IMR-90 (cell line): ENCODE results near the gene NMNAT1. TPM values are rescaled to one million over a fixed set of nuclear protein-coding genes. Genes with fewer than 3 reads are reported as not detected.

ENCODE experiments used
- ATAC-seq: fragments of 200-7000 bp; cut with Tn5 transposase; 2 replicates; pipeline ENCODE4 v1.9.1; 2020; ENCODE audit warnings: low read depth, mild to moderate bottlenecking, moderate library complexity
- BruUV-seq: library from RNA; stranded (reverse); fragments of 400-500 nt; replicated peaks from 2 replicates; lab custom pipeline; 2021; lab: Mats Ljungman, UMichigan
- CTCF ChIA-PET: fragments of 300-600 bp; formaldehyde crosslinking; extraction: SDS; loops from one replicate; lab custom pipeline; 2021; ENCODE audit warnings: antibody characterized with exemption; lab: Yijun Ruan, JAX
- POLR2A ChIA-PET: fragments of 300-600 bp; sonication (Branson Sonifier 250); formaldehyde crosslinking; loops from one replicate; lab custom pipeline; 2022; ENCODE audit warnings: antibody characterized with exemption; ENCODE audit not compliant: unreplicated experiment; lab: Charles Lee
- DNase-seq: peaks from one replicate; pipeline ENCODE4 v3.0.0; 2013
- H2AFZ ChIP-seq: replicated peaks from 2 replicates; pipeline ENCODE3; 2013; ENCODE audit warnings: low read length, mild to moderate bottlenecking; ENCODE audit not compliant: poor library complexity
- H2AK5ac ChIP-seq: 2 replicates; pipeline ENCODE4 v1.6.1; 2013; ENCODE audit warnings: low read depth, low read length, inconsistent platforms
- H2AK9ac ChIP-seq: replicated peaks from 2 replicates; pipeline ENCODE3; 2013; ENCODE audit warnings: mild to moderate bottlenecking, low read depth, low read length, moderate library complexity; ENCODE audit not compliant: poor library complexity
- H2BK120ac ChIP-seq: 2 replicates; pipeline ENCODE4 v1.6.1; 2013; ENCODE audit warnings: low read depth, low read length, inconsistent platforms
- H2BK15ac ChIP-seq: 3 replicates; pipeline ENCODE4 v1.6.1; 2013; ENCODE audit warnings: low read depth, low read length, inconsistent platforms
- H2BK20ac ChIP-seq: 2 replicates; pipeline ENCODE4 v1.6.1; 2013; ENCODE audit warnings: low read depth, mild to moderate bottlenecking, inconsistent platforms, low read length, moderate library complexity
- H2BK5ac ChIP-seq: 2 replicates; pipeline ENCODE4 v1.6.1; 2013; ENCODE audit warnings: mild to moderate bottlenecking, low read depth, low read length, inconsistent platforms; ENCODE audit not compliant: poor library complexity, severe bottlenecking
- H3K14ac ChIP-seq: replicated peaks from 2 replicates; pipeline ENCODE4 v1.6.1; 2013; ENCODE audit warnings: low read depth, low read length, inconsistent platforms
- H3K18ac ChIP-seq: 2 replicates; pipeline ENCODE4 v1.6.1; 2013; ENCODE audit warnings: low read depth, low read length, control low read depth
- H3K23ac ChIP-seq: 2 replicates; pipeline ENCODE4 v1.6.1; 2013; ENCODE audit warnings: low read depth, low read length, inconsistent platforms
- H3K27ac ChIP-seq: 2 replicates; pipeline ENCODE4 v1.5.1; 2013; ENCODE audit warnings: mild to moderate bottlenecking, control low read depth, low read length; ENCODE audit not compliant: insufficient read depth
- H3K27me3 ChIP-seq: 2 replicates; pipeline ENCODE4 v1.6.1; 2013; ENCODE audit warnings: low read length; ENCODE audit not compliant: control insufficient read depth, insufficient read depth
- H3K36me3 ChIP-seq: 2 replicates; pipeline ENCODE4 v1.6.1; 2013; ENCODE audit warnings: low read length, mixed read lengths; ENCODE audit not compliant: control insufficient read depth, insufficient read depth
- H3K4ac ChIP-seq: 2 replicates; pipeline ENCODE4 v1.6.1; 2013; ENCODE audit warnings: low read depth, low read length, inconsistent platforms
- H3K4me1 ChIP-seq: 2 replicates; pipeline ENCODE4 v1.6.1; 2013; ENCODE audit warnings: low read length, mixed read lengths; ENCODE audit not compliant: control insufficient read depth, insufficient read depth
- H3K4me2 ChIP-seq: 2 replicates; pipeline ENCODE4 v1.6.1; 2013; ENCODE audit warnings: low read depth, mild to moderate bottlenecking, control low read depth, low read length, moderate library complexity
- H3K4me3 ChIP-seq: 2 replicates; pipeline ENCODE4 v1.5.1; 2013; ENCODE audit warnings: low read depth, mild to moderate bottlenecking, control low read depth, low read length, moderate library complexity; ENCODE audit not compliant: insufficient read depth
- H3K56ac ChIP-seq: 2 replicates; pipeline ENCODE4 v1.6.1; 2013; ENCODE audit warnings: low read length, inconsistent platforms; ENCODE audit not compliant: insufficient read depth; ENCODE audit errors: extremely low read depth
- H3K79me1 ChIP-seq, 2 experiments: 2 replicates each; pipeline ENCODE4 v1.6.1; 2013; ENCODE audit warnings: low read length in 2 of 2, inconsistent platforms in 1 of 2, low read depth in 1 of 2
- H3K9ac ChIP-seq: 2 replicates; pipeline ENCODE4 v1.6.1; 2013; ENCODE audit warnings: low read depth, low read length, control low read depth
- H3K9me1 ChIP-seq: 2 replicates; pipeline ENCODE4 v1.6.1; 2013; ENCODE audit warnings: low read length, inconsistent platforms; ENCODE audit not compliant: insufficient read depth
- H3K9me3 ChIP-seq: 2 replicates; pipeline ENCODE4 v1.6.1; 2013; ENCODE audit warnings: low read length; ENCODE audit not compliant: control insufficient read depth, insufficient read depth
- H4K20me1 ChIP-seq: 2 replicates; pipeline ENCODE4 v1.6.1; 2013; ENCODE audit warnings: low read length, inconsistent platforms; ENCODE audit not compliant: insufficient read depth
- H4K5ac ChIP-seq: 2 replicates; pipeline ENCODE4 v1.6.1; 2013; ENCODE audit warnings: mild to moderate bottlenecking, low read depth, low read length, control low read depth
- H4K8ac ChIP-seq, 2 experiments: 2 replicates each; pipeline ENCODE4 v1.6.1; 2013; ENCODE audit warnings: low read depth in 2 of 2, low read length in 2 of 2, control low read depth in 1 of 2, inconsistent platforms in 1 of 2
- H4K91ac ChIP-seq: 2 replicates; pipeline ENCODE4 v1.6.1; 2013; ENCODE audit warnings: low read depth, low read length, inconsistent platforms; ENCODE audit not compliant: insufficient read depth
- CEBPB ChIP-seq: IDR thresholded peaks from 2 replicates; pipeline ENCODE4 v1.6.1; 2012; ENCODE audit warnings: low read depth, low read length, improper control_type of control experiment
- CTCF ChIP-seq: conservative IDR thresholded peaks from 2 replicates; pipeline ENCODE4 v1.5.1; 2012; ENCODE audit warnings: mild to moderate bottlenecking, low read depth, low read length, improper control_type of control experiment
- WGBS, 2 experiments: methylation state at CpG; one replicate each; pipeline versions ENCODE4 v1.1.5 to v1.1.7; 2013; ENCODE audit warnings: missing lambda C conversion rate in 2 of 2; ENCODE audit not compliant: insufficient read length in 1 of 2; ENCODE audit errors: extremely low coverage in 2 of 2; 5-methylcytosine and 5-hydroxymethylcytosine counted together
- dilution Hi-C: fragments of 300-500 bp; cut with HindIII; formaldehyde crosslinking; loops from one replicate; pipeline ENCODE4 v1.14.3; 2018; ENCODE audit warnings: low sequenced_read_pairs; ENCODE audit not compliant: unreplicated experiment
- in situ Hi-C: fragments of 300-500 bp; cut with MboI; formaldehyde crosslinking; loops from 3 replicates; pipeline ENCODE4 v1.14.3; 2019; ENCODE audit warnings: low sequenced_read_pairs, inconsistent platforms, mixed read lengths
- intact Hi-C: fragments of 100-400 bp; cut with micrococcal nuclease; formaldehyde crosslinking; loops from 2 replicates; pipeline ENCODE4 v1.10.0; 2022
- polyA plus RNA-seq, 3 experiments: library from polyadenylated mRNA; depleted of rRNA; stranded (reverse); fragments of >200 nt; gene quantifications; 2 replicates each; pipeline ENCODE4 v1.2.3, GENCODE V29; 2012; ENCODE audit warnings: low replicate concordance in 1 of 3
- total RNA-seq: library from RNA; depleted of rRNA; stranded (reverse); fragments of >200 nt; gene quantifications from 2 replicates; pipeline ENCODE4 v1.2.3, GENCODE V29; 2012

NMNAT1 gene
- total and polyA plus RNA-seq, 2 of the 4 experiments (the other 2 are of a cell fraction): 9.1 to 11.7 TPM

GRCh38 chr1:9946315-9946714 is 3.0 kb downstream of the NMNAT1 start:
- DNase-seq: no peak
- Histone ChIP-seq H3K18ac (no peak overlapping the region), H3K56ac (no peak overlapping the region), H3K9me1 (no peaks in the 10 kb centered on the region), H3K9me3 (no peaks in the 10 kb centered on the region), H3K4ac (no peak overlapping the region), H2AK9ac (no peak overlapping the region), H2BK120ac (no peak overlapping the region), H4K8ac (no peak overlapping the region), H3K36me3 (0 out of 2 replicates have a peak, but pooled peaks cover 1% of the 10 kb centered on the region), H3K9ac (no peak overlapping the region), H3K4me1 (no peaks in the 10 kb centered on the region), H2BK15ac (no peak overlapping the region), H3K27ac (no peak overlapping the region), H3K79me1 (peaks cover 18 to 57% of the 10 kb centered on the region in 2 experiments), H3K4me3 (no peak overlapping the region), H2AK5ac (no peak overlapping the region), H3K27me3 (no peaks in the 10 kb centered on the region), H2BK20ac (no peak overlapping the region), H3K14ac (no peak overlapping the region), H3K23ac (no peak overlapping the region), H4K20me1 (no peaks in the 10 kb centered on the region), H2BK5ac (no peak overlapping the region), H4K5ac (no peak overlapping the region), H3K4me2 (no peak overlapping the region), H2AFZ (no peak overlapping the region), H4K91ac (no peak overlapping the region)
- WGBS, 2 experiments: 90% methylated on average over 2 of the region's 2 CpGs; no CpG with 5 or more reads in 1 of the 2 experiments
- in situ Hi-C loops (no loop called here), intact Hi-C loops (no loop called here), dilution Hi-C loops (no loop called here)
- TF ChIP-seq CTCF (no peak), CEBPB (no peak)
- POLR2A ChIA-PET: no interaction called here
- CTCF ChIA-PET: interaction anchor here (0.5 kb wide), 1 partner anchor 426 kb away, joined by 4 read pairs; no protein-coding TSS in a partner anchor
- ATAC-seq: no peak
- no TSS peak for BruUV-seq
